Astrocyte (in vitro differentiated cells and primary cell): Measurements from ENCODE around the gene CSNK1A1. TPM values are rescaled to one million over a fixed set of nuclear protein-coding genes. Genes with fewer than 3 reads are reported as not detected.

ENCODE experiments used
- DNase-seq: peaks from one replicate; pipeline ENCODE4 v3.0.0-alpha.2; 2010; ENCODE audit warnings: low read depth
- FAIRE-seq: peaks from 2 replicates; lab custom pipeline; 2011; peaks lifted over from hg19 to GRCh38; lab: Jason Lieb, UNC
- H2AFZ ChIP-seq: 2 replicates; pipeline ENCODE4 v1.6.0; 2012; ENCODE audit warnings: low read depth, low read length, inconsistent platforms
- H3K27ac ChIP-seq: 2 replicates; pipeline ENCODE4 v1.5.1; 2011; ENCODE audit warnings: low read depth, low read length, inconsistent platforms
- H3K27me3 ChIP-seq: 2 replicates; pipeline ENCODE4 v1.6.0; 2011; ENCODE audit warnings: low read length, inconsistent platforms; ENCODE audit not compliant: insufficient read depth
- H3K36me3 ChIP-seq: 2 replicates; pipeline ENCODE4 v1.5.1; 2011; ENCODE audit warnings: low read length, inconsistent platforms; ENCODE audit not compliant: insufficient read depth
- H3K4me1 ChIP-seq: 2 replicates; pipeline ENCODE4 v1.5.1; 2011; ENCODE audit warnings: low read length, inconsistent platforms; ENCODE audit not compliant: insufficient read depth
- H3K4me2 ChIP-seq: 2 replicates; pipeline ENCODE4 v1.6.0; 2012; ENCODE audit warnings: low read length, inconsistent platforms
- H3K4me3 ChIP-seq: 2 replicates; pipeline ENCODE4 v1.5.1; 2011; ENCODE audit warnings: low read depth, mild to moderate bottlenecking, low read length, inconsistent platforms; ENCODE audit not compliant: insufficient read depth
- H3K79me2 ChIP-seq: 2 replicates; pipeline ENCODE4 v1.6.0; 2012; ENCODE audit warnings: mild to moderate bottlenecking, low read length, inconsistent platforms; ENCODE audit not compliant: insufficient read depth
- H3K9ac ChIP-seq: 2 replicates; pipeline ENCODE4 v1.6.0; 2012; ENCODE audit warnings: mild to moderate bottlenecking, low read length, inconsistent platforms
- H3K9me3 ChIP-seq: 2 replicates; pipeline ENCODE4 v1.5.1; 2012; ENCODE audit warnings: low read depth, mild to moderate bottlenecking, low read length, inconsistent platforms; ENCODE audit not compliant: insufficient read depth
- H4K20me1 ChIP-seq: 2 replicates; pipeline ENCODE4 v1.6.0; 2012; ENCODE audit warnings: low read length, inconsistent platforms; ENCODE audit not compliant: insufficient read depth
- H3K27ac Mint-ChIP-seq: one replicate; pipeline ENCODE4 v1.8.0; 2021; ENCODE audit warnings: mild to moderate bottlenecking, mixed read lengths; ENCODE audit not compliant: unreplicated experiment
- H3K27me3 Mint-ChIP-seq: one replicate; pipeline ENCODE4 v1.8.0; 2021; ENCODE audit warnings: low read depth, mixed read lengths; ENCODE audit not compliant: unreplicated experiment
- H3K36me3 Mint-ChIP-seq: one replicate; pipeline ENCODE4 v1.8.0; 2021; ENCODE audit warnings: low read depth, mixed read lengths; ENCODE audit not compliant: unreplicated experiment
- H3K4me1 Mint-ChIP-seq: one replicate; pipeline ENCODE4 v1.8.0; 2021; ENCODE audit warnings: low read depth, mixed read lengths; ENCODE audit not compliant: unreplicated experiment
- H3K4me3 Mint-ChIP-seq: one replicate; pipeline ENCODE4 v1.8.0; 2021; ENCODE audit warnings: mild to moderate bottlenecking, moderate library complexity, mixed read lengths; ENCODE audit not compliant: unreplicated experiment
- H3K9me3 Mint-ChIP-seq: one replicate; pipeline ENCODE4 v1.8.0; 2021; ENCODE audit warnings: mild to moderate bottlenecking, mixed read lengths; ENCODE audit not compliant: unreplicated experiment
- EZH2 ChIP-seq: IDR thresholded peaks from 2 replicates; pipeline ENCODE4 v1.6.1; 2012; ENCODE audit warnings: mild to moderate bottlenecking, low read length, inconsistent platforms; ENCODE audit not compliant: insufficient read depth
- total RNA-seq: library from RNA; stranded (reverse); gene quantifications from 2 replicates; pipeline ENCODE4 v1.2.1, GENCODE V29; 2021
- TF ChIP-seq, protein P1 (sequence below): IDR thresholded peaks from 2 replicates; pipeline ENCODE4 v1.5.1; 2011; ENCODE audit warnings: low read depth, mild to moderate bottlenecking, inconsistent platforms, low read length, moderate library complexity; ENCODE audit not compliant: insufficient read depth

Gene CSNK1A1
- total RNA-seq, 1 donor from 2014 or later: 384 TPM

GRCh38 chr5:149488645-149489306, 62.5 kb downstream of the CSNK1A1 start:
- peaks cover 4% of the 10 kb centered on the region for H3K36me3 Mint-ChIP-seq
- H3K79me2 ChIP-seq: no peaks in the 10 kb centered on the region
- H4K20me1 ChIP-seq: no peaks in the 10 kb centered on the region
- H3K4me1 ChIP-seq: peaks cover 33% of the 10 kb centered on the region
- FAIRE-seq (no peak), DNase-seq (no peak)
- no peak overlapping the region for H2AFZ ChIP-seq
- peaks cover 48% of the 10 kb centered on the region for H3K4me1 Mint-ChIP-seq
- H3K9ac ChIP-seq: no peak overlapping the region
- TF ChIP-seq, protein P1, sequence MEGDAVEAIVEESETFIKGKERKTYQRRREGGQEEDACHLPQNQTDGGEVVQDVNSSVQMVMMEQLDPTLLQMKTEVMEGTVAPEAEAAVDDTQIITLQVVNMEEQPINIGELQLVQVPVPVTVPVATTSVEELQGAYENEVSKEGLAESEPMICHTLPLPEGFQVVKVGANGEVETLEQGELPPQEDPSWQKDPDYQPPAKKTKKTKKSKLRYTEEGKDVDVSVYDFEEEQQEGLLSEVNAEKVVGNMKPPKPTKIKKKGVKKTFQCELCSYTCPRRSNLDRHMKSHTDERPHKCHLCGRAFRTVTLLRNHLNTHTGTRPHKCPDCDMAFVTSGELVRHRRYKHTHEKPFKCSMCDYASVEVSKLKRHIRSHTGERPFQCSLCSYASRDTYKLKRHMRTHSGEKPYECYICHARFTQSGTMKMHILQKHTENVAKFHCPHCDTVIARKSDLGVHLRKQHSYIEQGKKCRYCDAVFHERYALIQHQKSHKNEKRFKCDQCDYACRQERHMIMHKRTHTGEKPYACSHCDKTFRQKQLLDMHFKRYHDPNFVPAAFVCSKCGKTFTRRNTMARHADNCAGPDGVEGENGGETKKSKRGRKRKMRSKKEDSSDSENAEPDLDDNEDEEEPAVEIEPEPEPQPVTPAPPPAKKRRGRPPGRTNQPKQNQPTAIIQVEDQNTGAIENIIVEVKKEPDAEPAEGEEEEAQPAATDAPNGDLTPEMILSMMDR: no peak
- no peak for TF ChIP-seq EZH2
- no peak overlapping the region for H3K4me2 ChIP-seq
- peak overlapping the region; percentile 100 for H3K27ac Mint-ChIP-seq
- no peak overlapping the region for H3K4me3 ChIP-seq
- H3K27me3 Mint-ChIP-seq: no peaks in the 10 kb centered on the region
- no peak overlapping the region for H3K4me3 Mint-ChIP-seq
- peaks cover 11% of the 10 kb centered on the region for H3K36me3 ChIP-seq
- H3K27ac ChIP-seq: no peak overlapping the region
- H3K27me3 ChIP-seq: no peaks in the 10 kb centered on the region
- H3K9me3 ChIP-seq: no peaks in the 10 kb centered on the region
- H3K9me3 Mint-ChIP-seq: no peaks in the 10 kb centered on the region

- Histone ChIP-seq H3K27me3 (no peaks in the 10 kb centered on the region), H3K79me2 (no peaks in the 10 kb centered on the region), H3K4me2 (peak overlapping the region; percentile 69), H4K20me1 (no peaks in the 10 kb centered on the region), H3K9ac (peak overlapping the region; percentile 82), H3K36me3 (peaks cover 4% of the 10 kb centered on the region), H2AFZ (no peak overlapping the region), H3K27ac (peak overlapping the region; percentile 98), H3K9me3 (no peaks in the 10 kb centered on the region), H3K4me3 (no peak overlapping the region), H3K4me1 (peaks cover 33% of the 10 kb centered on the region)
- H3K27me3 Mint-ChIP-seq: no peaks in the 10 kb centered on the region
- no peak for DNase-seq
- no peak for FAIRE-seq
- no peak overlapping the region for H3K4me3 Mint-ChIP-seq
- H3K36me3 Mint-ChIP-seq: no peaks in the 10 kb centered on the region
- peaks cover 41% of the 10 kb centered on the region for H3K4me1 Mint-ChIP-seq
- no peaks in the 10 kb centered on the region for H3K9me3 Mint-ChIP-seq
- peak overlapping the region; percentile 100 for H3K27ac Mint-ChIP-seq
- TF ChIP-seq EZH2: no peak
- TF ChIP-seq, protein P1: no peak
These were observed 63.6 kb downstream of the CSNK1A1 start for GRCh38 chr5:149487672-149488071.
